H1 (cell line): ENCODE results near the gene CD96. TPM values are rescaled to one million over a fixed set of nuclear protein-coding genes. Genes with fewer than 3 reads are reported as not detected.

Experiments used
- CTCF ChIA-PET: fragments of 300-600 bp; sonication (Branson Sonifier 250); formaldehyde crosslinking; loops from one replicate; lab custom pipeline; 2021; ENCODE audit not compliant: partially characterized antibody; lab: Charles Lee
- POLR2A ChIA-PET: fragments of 300-600 bp; sonication (Branson Sonifier 250); formaldehyde crosslinking; loops from one replicate; lab custom pipeline; 2021; ENCODE audit warnings: inconsistent platforms; ENCODE audit not compliant: partially characterized antibody; lab: Charles Lee
- DNase-seq, 2 experiments: peaks; one replicate each; pipeline versions ENCODE4 v3.0.0 to v3.0.0-alpha.2; 2010 to 2022; ENCODE audit warnings: low spot score in 2 of 2, low read depth in 1 of 2, mixed read lengths in 1 of 2
- FAIRE-seq: peaks from 2 replicates; lab custom pipeline; 2011; peaks lifted over from hg19 to GRCh38; lab: Jason Lieb, UNC
- H2AFZ ChIP-seq: 2 replicates; pipeline ENCODE4 v1.8.1; 2012; ENCODE audit warnings: low read length, inconsistent platforms
- H2AK5ac ChIP-seq: 2 replicates; pipeline ENCODE4 v1.6.1; 2013; ENCODE audit warnings: low read depth, low read length
- H2BK120ac ChIP-seq: replicated peaks from 2 replicates; pipeline ENCODE3; 2013; ENCODE audit warnings: low read depth, low read length, inconsistent platforms
- H2BK12ac ChIP-seq: 2 replicates; pipeline ENCODE4 v1.6.1; 2013; ENCODE audit warnings: low read depth, low read length
- H2BK15ac ChIP-seq: 2 replicates; pipeline ENCODE4 v1.6.1; 2013; ENCODE audit warnings: low read length
- H2BK20ac ChIP-seq: 2 replicates; pipeline ENCODE4 v1.6.1; 2013; ENCODE audit warnings: low read length
- H2BK5ac ChIP-seq: 2 replicates; pipeline ENCODE4 v1.6.1; 2013; ENCODE audit warnings: low read depth, low read length
- H3K14ac ChIP-seq: 2 replicates; pipeline ENCODE4 v1.6.1; 2013; ENCODE audit warnings: inconsistent platforms; ENCODE audit not compliant: insufficient read length
- H3K18ac ChIP-seq: 2 replicates; pipeline ENCODE4 v1.6.1; 2013; ENCODE audit warnings: low read length; ENCODE audit errors: extremely low read depth
- H3K23ac ChIP-seq: 2 replicates; pipeline ENCODE4 v1.6.1; 2013; ENCODE audit warnings: inconsistent platforms; ENCODE audit not compliant: insufficient read length
- H3K23me2 ChIP-seq: 2 replicates; pipeline ENCODE4 v1.6.1; 2013; ENCODE audit warnings: low read depth, low read length
- H3K27ac ChIP-seq: 2 replicates; pipeline ENCODE4 v1.6.1; 2011; ENCODE audit warnings: low read depth, low read length, inconsistent platforms
- H3K27me3 ChIP-seq, 4 experiments: replicated peaks in 1 of 4; 1 replicate in 1 of 4; 2 replicates in 3 of 4; pipeline versions ENCODE4 v1.6.1 to v1.8.1; 2011 to 2013; ENCODE audit warnings: low read length in 3 of 4, mild to moderate bottlenecking in 3 of 4, inconsistent platforms in 2 of 4, mixed read lengths in 2 of 4, moderate library complexity in 1 of 4; ENCODE audit not compliant: control insufficient read depth in 3 of 4, insufficient read depth in 3 of 4; ENCODE audit errors: extremely low read depth in 1 of 4
- H3K36me3 ChIP-seq, 4 experiments: 2 replicates each; pipeline versions ENCODE4 v1.6.1 to v1.8.1; 2011 to 2013; ENCODE audit warnings: mild to moderate bottlenecking in 4 of 4, low read length in 3 of 4, moderate library complexity in 2 of 4, control low read depth in 1 of 4, inconsistent platforms in 1 of 4; ENCODE audit not compliant: insufficient read depth in 4 of 4, control insufficient read depth in 2 of 4
- H3K4ac ChIP-seq: replicated peaks from 2 replicates; pipeline ENCODE3; 2013; ENCODE audit warnings: low read length, low read depth, mixed read lengths, inconsistent platforms; ENCODE audit not compliant: insufficient read length
- H3K4me1 ChIP-seq, 4 experiments: replicated peaks in 1 of 4; 1 replicate in 1 of 4; 2 replicates in 3 of 4; pipeline versions ENCODE4 v1.6.1 to v1.8.1; 2011 to 2013; ENCODE audit warnings: low read length in 3 of 4, inconsistent platforms in 2 of 4, mixed read lengths in 1 of 4; ENCODE audit not compliant: insufficient read depth in 4 of 4, control insufficient read depth in 3 of 4
- H3K4me2 ChIP-seq, 2 experiments: 2 replicates each; pipeline versions ENCODE4 v1.6.1 to v1.8.1; 2011 to 2013; ENCODE audit warnings: low read depth in 2 of 2, low read length in 2 of 2, control low read depth in 1 of 2, inconsistent platforms in 1 of 2, mild to moderate bottlenecking in 1 of 2; ENCODE audit not compliant: insufficient read depth in 1 of 2
- H3K4me3 ChIP-seq, 4 experiments: fragments of 200-600, 300-600 bp in 1 of 4; sonication (generic), shearing (Covaris generic), sonication (Bioruptor Twin) in 1 of 4; 2 replicates each; pipeline versions ENCODE4 v1.5.1 to v1.8.1; 2011 to 2016; ENCODE audit warnings: low read length in 4 of 4, low read depth in 3 of 4, control low read depth in 2 of 4, inconsistent platforms in 2 of 4, mild to moderate bottlenecking in 2 of 4, mixed read lengths in 1 of 4, moderate library complexity in 1 of 4; ENCODE audit not compliant: insufficient read depth in 2 of 4; ENCODE audit errors: extremely low read depth in 1 of 4
- H3K56ac ChIP-seq: replicated peaks from 2 replicates; pipeline ENCODE3; 2013; ENCODE audit warnings: low read depth, mild to moderate bottlenecking, mixed read lengths, low read length, inconsistent platforms; ENCODE audit not compliant: insufficient read length
- H3K79me1 ChIP-seq: 2 replicates; pipeline ENCODE4 v1.6.1; 2013; ENCODE audit warnings: low read depth, low read length, control low read depth
- H3K79me2 ChIP-seq, 2 experiments: 2 replicates each; pipeline versions ENCODE4 v1.6.1 to v1.8.1; 2012 to 2013; ENCODE audit warnings: low read length in 2 of 2, mild to moderate bottlenecking in 2 of 2, inconsistent platforms in 1 of 2; ENCODE audit not compliant: insufficient read depth in 2 of 2, control insufficient read depth in 1 of 2
- H3K9ac ChIP-seq, 4 experiments: replicated peaks in 1 of 4; 1 replicate in 1 of 4; 2 replicates in 3 of 4; pipeline versions ENCODE4 v1.6.1 to v1.8.1; 2011 to 2013; ENCODE audit warnings: low read depth in 3 of 4, low read length in 3 of 4, control low read depth in 2 of 4, mild to moderate bottlenecking in 2 of 4, moderate library complexity in 2 of 4, inconsistent platforms in 1 of 4; ENCODE audit errors: extremely low read depth in 1 of 4
- H3K9me3 ChIP-seq, 2 experiments: 2 replicates each; pipeline versions ENCODE4 v1.6.1 to v1.8.1; 2012 to 2013; ENCODE audit warnings: mild to moderate bottlenecking in 2 of 2, moderate library complexity in 2 of 2, control low read depth in 1 of 2, inconsistent platforms in 1 of 2, low read depth in 1 of 2, low read length in 1 of 2, mixed read lengths in 1 of 2; ENCODE audit not compliant: insufficient read depth in 2 of 2
- H4K20me1 ChIP-seq, 2 experiments: replicated peaks in 1 of 2; 2 replicates each; pipeline versions ENCODE3 to v1.8.1; 2011 to 2013; ENCODE audit warnings: inconsistent platforms in 2 of 2, low read length in 2 of 2, mild to moderate bottlenecking in 1 of 2; ENCODE audit not compliant: insufficient read depth in 2 of 2, control insufficient read depth in 1 of 2
- H4K5ac ChIP-seq: 2 replicates; pipeline ENCODE4 v1.6.1; 2013; ENCODE audit warnings: low read length, low read depth, mixed read lengths, inconsistent platforms; ENCODE audit not compliant: insufficient read length
- H4K8ac ChIP-seq: 2 replicates; pipeline ENCODE4 v1.8.0; 2013; ENCODE audit warnings: mild to moderate bottlenecking, moderate library complexity, low read length, inconsistent platforms; ENCODE audit not compliant: insufficient read depth; ENCODE audit errors: extremely low read depth
- H4K91ac ChIP-seq: replicated peaks from 2 replicates; pipeline ENCODE3; 2013; ENCODE audit warnings: low read length, mixed read lengths, inconsistent platforms; ENCODE audit not compliant: insufficient read length
- BCL11A ChIP-seq, 2 experiments: IDR thresholded peaks; one replicate each; pipeline ENCODE4 v1.6.1; 2011; ENCODE audit warnings: low read depth in 2 of 2, low read length in 2 of 2, mild to moderate bottlenecking in 2 of 2
- EGR1 ChIP-seq: IDR thresholded peaks from 2 replicates; pipeline ENCODE4 v1.6.1; 2011; ENCODE audit warnings: low read depth, low read length, borderline replicate concordance
- TCF12 ChIP-seq: IDR thresholded peaks from 2 replicates; pipeline ENCODE4 v1.6.1; 2011; ENCODE audit warnings: low read depth, mild to moderate bottlenecking, low read length
- WGBS, 2 experiments: shearing (Covaris generic) in 1 of 2; methylation state at CpG; one replicate each; pipeline versions ENCODE4 v1.1.6 to v1.1.7; 2013 to 2015; ENCODE audit warnings: low lambda C conversion rate in 2 of 2, mixed read lengths in 2 of 2, inconsistent platforms in 1 of 2, low coverage in 1 of 2, missing lambda C conversion rate in 1 of 2; ENCODE audit not compliant: insufficient replicate concordance in 2 of 2, insufficient coverage in 1 of 2, insufficient read length in 1 of 2; ENCODE audit errors: extremely low coverage in 1 of 2, missing lambda C conversion rate in 1 of 2; 5-methylcytosine and 5-hydroxymethylcytosine counted together
- long read RNA-seq, 2 experiments: library from RNA in 1 of 2; library from capped mRNA in 1 of 2; stranded (forward); transcript quantifications; one replicate each; pipeline ENCODE4 v2.0.0, GENCODE V29; 2021; ENCODE audit warnings: inconsistent platforms in 1 of 2
- polyA minus RNA-seq, 3 experiments: library from RNA; depleted of rRNA, polyadenylated mRNA; stranded (reverse); fragments of >200 nt; gene quantifications; 1 replicate in 2 of 3; 2 replicates in 1 of 3; pipeline ENCODE4 v1.2.3, GENCODE V29; 2011
- polyA plus RNA-seq, 7 experiments: library from polyadenylated mRNA; depleted of rRNA in 3 of 7; stranded (reverse) in 5 of 7; unstranded in 2 of 7; fragments of >200 nt in 5 of 7; fragments of 200-250 nt in 2 of 7; gene quantifications; 1 replicate in 5 of 7; 2 replicates in 1 of 7; 4 replicates in 1 of 7; pipeline versions ENCODE4 v1.2.1 to v1.2.3, GENCODE V29; 2011 to 2013; ENCODE audit warnings: missing spikeins in 2 of 7, mixed read lengths in 2 of 7
- total RNA-seq: library from RNA; stranded (reverse); fragmentation: NEBNext Ultra II Directional; extraction: Animal tissue kit (Norgen Biotek cat#: 25700); gene quantifications from 2 replicates; pipeline ENCODE4 v1.2.1, GENCODE V29; 2021

Gene CD96, protein sequence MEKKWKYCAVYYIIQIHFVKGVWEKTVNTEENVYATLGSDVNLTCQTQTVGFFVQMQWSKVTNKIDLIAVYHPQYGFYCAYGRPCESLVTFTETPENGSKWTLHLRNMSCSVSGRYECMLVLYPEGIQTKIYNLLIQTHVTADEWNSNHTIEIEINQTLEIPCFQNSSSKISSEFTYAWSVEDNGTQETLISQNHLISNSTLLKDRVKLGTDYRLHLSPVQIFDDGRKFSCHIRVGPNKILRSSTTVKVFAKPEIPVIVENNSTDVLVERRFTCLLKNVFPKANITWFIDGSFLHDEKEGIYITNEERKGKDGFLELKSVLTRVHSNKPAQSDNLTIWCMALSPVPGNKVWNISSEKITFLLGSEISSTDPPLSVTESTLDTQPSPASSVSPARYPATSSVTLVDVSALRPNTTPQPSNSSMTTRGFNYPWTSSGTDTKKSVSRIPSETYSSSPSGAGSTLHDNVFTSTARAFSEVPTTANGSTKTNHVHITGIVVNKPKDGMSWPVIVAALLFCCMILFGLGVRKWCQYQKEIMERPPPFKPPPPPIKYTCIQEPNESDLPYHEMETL
- total RNA-seq (not detected in 2 replicates), polyA plus RNA-seq (2011; rRNA removed) (0.02 TPM in 1 of 2 replicates, not detected in the other), polyA minus RNA-seq (2011; rRNA and poly(A)+ RNA removed) (0.56 TPM in 1 of 2 replicates, not detected in the other)
- 0.04 TPM for polyA plus RNA-seq (2011; cell fraction: cytosol; rRNA removed)
- not detected for polyA plus RNA-seq (2011; cell fraction: nucleus; rRNA removed)
- polyA plus RNA-seq (2012, experiment 1 of 2), result not detected in 4 replicates
- polyA plus RNA-seq (2012, experiment 2 of 2), result not detected
- 0.16 TPM for polyA plus RNA-seq (2013, experiment 1 of 2)
- 0.11 TPM for polyA plus RNA-seq (2013, experiment 2 of 2)
- not detected for polyA minus RNA-seq (2011; cell fraction: cytosol; rRNA and poly(A)+ RNA removed)
- 0.70 TPM for polyA minus RNA-seq (2011; cell fraction: nucleus; rRNA and poly(A)+ RNA removed)
- long read RNA-seq, experiment 1, result 0 reads
- long read RNA-seq, experiment 2, result 0 reads

DNA sequence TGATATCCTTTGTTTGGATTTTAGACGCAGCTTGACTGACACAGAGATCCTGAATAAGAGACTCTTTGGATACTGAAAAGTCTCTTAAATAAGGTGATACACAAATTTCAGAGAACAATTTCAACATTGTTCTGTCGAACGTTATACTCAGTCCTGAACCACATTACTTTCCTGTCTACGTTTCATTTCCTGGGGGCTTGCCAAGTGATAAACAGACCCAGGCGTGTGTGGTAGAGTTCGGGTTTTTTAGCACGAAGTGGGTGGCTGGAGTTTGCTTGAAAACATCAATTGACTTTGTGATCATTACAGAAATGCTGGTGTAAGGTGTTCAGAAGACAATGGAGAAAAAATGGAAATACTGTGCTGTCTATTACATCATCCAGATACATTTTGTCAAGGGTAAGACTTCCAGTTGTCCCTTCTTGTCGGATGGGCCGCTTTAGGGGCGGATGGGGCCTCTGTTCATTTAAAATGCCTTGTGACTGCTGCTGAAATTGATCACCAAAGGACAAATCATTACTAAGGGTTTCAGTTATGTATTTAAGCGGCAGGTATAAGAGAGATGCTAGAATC lies at the start of gene CD96:
Gene CD96, plus strand, starts transcription at position 287 of the 573 bp plus-strand sequence. Its CDS starts 52 bp downstream, at position 339.
- no peak within 1 kb of the TSS for H3K27ac ChIP-seq
- H3K18ac ChIP-seq, result no peak within 1 kb of the TSS
- ChIA-PET POLR2A (no interaction called here), CTCF (interaction anchor here (1.0 kb wide), 1 partner anchor 543 kb away, joined by 3 read pairs; no protein-coding TSS in a partner anchor)
- DNase-seq (no peak), FAIRE-seq (no peak)
- H3K14ac ChIP-seq, result no peak within 1 kb of the TSS
- 91% methylated on average over 11 of the region's 11 CpGs; no CpG with 5 or more reads in 1 of the 2 experiments for WGBS, 2 experiments
- no peaks in the 10 kb centered on the region for H3K23me2 ChIP-seq
- no peaks in the 10 kb centered on the region for H3K79me1 ChIP-seq
- H3K4me1 ChIP-seq, result no peaks in the 10 kb centered on the region; a peak in 1 of 7 replicates
- no peak within 1 kb of the TSS for H3K4me3 ChIP-seq
- H3K4ac ChIP-seq, result no peak within 1 kb of the TSS
- no peaks in the 10 kb centered on the region for H3K27me3 ChIP-seq
- H3K4me2 ChIP-seq, result no peak within 1 kb of the TSS
- H2BK20ac ChIP-seq, result no peak within 1 kb of the TSS
- H2BK15ac ChIP-seq, result no peak within 1 kb of the TSS
- no peaks in the 10 kb centered on the region for H3K79me2 ChIP-seq
- no peak within 1 kb of the TSS for H4K91ac ChIP-seq
- no peak within 1 kb of the TSS for H3K23ac ChIP-seq
- H3K9me3 ChIP-seq, result no peaks in the 10 kb centered on the region
- 0 out of 2 replicates have a peak within 1 kb of the TSS, but pooled peaks have one; percentile 31 for H2AFZ ChIP-seq
- no peak within 1 kb of the TSS for H3K56ac ChIP-seq
- no peak within 1 kb of the TSS for H4K5ac ChIP-seq
- H4K8ac ChIP-seq, result no peak within 1 kb of the TSS
- no peak within 1 kb of the TSS for H2BK5ac ChIP-seq
- H2BK12ac ChIP-seq, result no peak within 1 kb of the TSS
- no peak within 1 kb of the TSS for H2BK120ac ChIP-seq
- no peaks in the 10 kb centered on the region for H3K36me3 ChIP-seq
- H3K9ac ChIP-seq, result no peak within 1 kb of the TSS
- no peak within 1 kb of the TSS for H2AK5ac ChIP-seq
- H4K20me1 ChIP-seq, result no peaks in the 10 kb centered on the region
- TF ChIP-seq BCL11A (IDR thresholded peaks at IDR 0.05; ENCODE audit: low read depth in 2 of 2, low read length in 2 of 2), result no peak
- no peak for TF ChIP-seq EGR1
- no peak for TF ChIP-seq TCF12
